ENCODE measurements around the gene SPECC1.

DNA sequence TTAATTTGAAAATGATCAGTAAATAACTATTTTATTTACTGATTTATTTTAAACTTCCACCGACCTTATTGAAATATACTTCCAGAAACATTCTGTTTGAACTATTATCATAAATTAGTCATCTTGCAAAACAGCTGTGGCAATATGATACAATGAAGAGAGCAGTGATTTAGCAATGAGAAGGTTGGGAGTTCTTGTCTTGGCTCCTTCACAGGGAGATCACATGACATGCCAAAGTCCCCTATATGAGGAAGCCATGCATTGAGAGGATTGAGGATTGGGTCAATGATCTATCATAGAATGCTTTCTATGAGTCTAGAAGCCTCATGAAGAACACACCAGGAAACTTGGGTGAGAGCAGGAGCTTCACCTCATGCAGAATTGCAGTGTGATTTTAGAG is 235.5 kb downstream of the SPECC1 start:
- TF ChIP-seq CTCF (IDR thresholded peaks at IDR 0.05; ENCODE audit: insufficient read depth, low read length) (no peak), POLR2AphosphoS5 (IDR thresholded peaks at IDR 0.05; ENCODE audit: low read depth) (no peak), GABPA (IDR thresholded peaks at IDR 0.05; ENCODE audit: low read depth) (no peak)

Data from HL-60 (cell line).